Smooth muscle cell (in vitro differentiated cells): Measurements from ENCODE around the gene DUSP16. TPM values are rescaled to one million over a fixed set of nuclear protein-coding genes. Genes with fewer than 3 reads are reported as not detected.
A peak's percentile ranks its signal among the peaks of the same experiment; 100 is the strongest.

Experiments used
- DNase-seq: peaks from one replicate; lab custom pipeline; 2025; ENCODE audit not compliant: unreplicated experiment; lab: John Stamatoyannopoulos, UW
- H2AFZ ChIP-seq: fragments of 200-600 bp; sonication (generic); 2 replicates; pipeline ENCODE4 v1.6.0; 2016; ENCODE audit warnings: antibody characterized with exemption, low read depth, mild to moderate bottlenecking
- H3F3A ChIP-seq: fragments of 200-600 bp; sonication (generic); 2 replicates; pipeline ENCODE4 v1.6.0; 2017; ENCODE audit warnings: antibody characterized with exemption, low read depth
- H3K27ac ChIP-seq: fragments of 200-600 bp; sonication (generic); 2 replicates; pipeline ENCODE4 v1.5.1; 2016; ENCODE audit warnings: low read depth, mild to moderate bottlenecking
- H3K27me3 ChIP-seq: fragments of 200-600 bp; sonication (generic); 2 replicates; pipeline ENCODE4 v1.6.1; 2016; ENCODE audit warnings: low read depth, mild to moderate bottlenecking
- H3K36me3 ChIP-seq: fragments of 200-600 bp; sonication (generic); 2 replicates; pipeline ENCODE4 v1.5.1; 2016; ENCODE audit warnings: low read depth
- H3K4me1 ChIP-seq: fragments of 200-600 bp; sonication (generic); 2 replicates; pipeline ENCODE4 v1.5.1; 2016; ENCODE audit warnings: low read depth
- H3K4me2 ChIP-seq: fragments of 200-600 bp; sonication (generic); 2 replicates; pipeline ENCODE4 v1.6.0; 2016; ENCODE audit warnings: mild to moderate bottlenecking
- H3K4me3 ChIP-seq: fragments of 200-600 bp; sonication (generic); 2 replicates; pipeline ENCODE4 v1.5.1; 2016; ENCODE audit warnings: mild to moderate bottlenecking
- H3K79me2 ChIP-seq: fragments of 200-600 bp; sonication (generic); 2 replicates; pipeline ENCODE4 v1.6.0; 2016; ENCODE audit warnings: low read depth, mild to moderate bottlenecking
- H3K9ac ChIP-seq: fragments of 200-600 bp; sonication (generic); 2 replicates; pipeline ENCODE4 v1.6.0; 2016; ENCODE audit warnings: low read depth
- H3K9me3 ChIP-seq: fragments of 200-600 bp; sonication (generic); replicated peaks from 2 replicates; pipeline ENCODE4 v1.5.1; 2016; ENCODE audit warnings: low read depth
- H4K20me1 ChIP-seq: fragments of 200-600 bp; sonication (generic); 2 replicates; pipeline ENCODE4 v1.6.0; 2016; ENCODE audit warnings: low read depth
- WGBS: methylation state at CpG from one replicate; pipeline ENCODE4 v1.1.7; 2016; ENCODE audit warnings: low lambda C conversion rate; 5-methylcytosine and 5-hydroxymethylcytosine counted together
- polyA plus RNA-seq: library from polyadenylated mRNA; unstranded; fragments of >200 nt; fragmentation: Nextera tagmentation; extraction: Ambion mirVana; gene quantifications from 2 replicates; pipeline ENCODE4 v1.2.1, GENCODE V29; 2016
- total RNA-seq: library from RNA; depleted of rRNA; stranded (reverse); fragments of >200 nt; gene quantifications from 2 replicates; pipeline ENCODE4 v1.2.3, GENCODE V29; 2014
- TF ChIP-seq, protein P1 (sequence below): fragments of 200-600 bp; sonication (generic); IDR thresholded peaks from 2 replicates; pipeline ENCODE4 v1.5.1; 2017; ENCODE audit warnings: borderline replicate concordance, mild to moderate bottlenecking, antibody characterized with exemption; ENCODE audit not compliant: insufficient read depth, poor library complexity, severe bottlenecking

Gene DUSP16
- total and polyA plus RNA-seq, 2 experiments from 2014 or later = 1.2 to 10.8 TPM

DNA sequence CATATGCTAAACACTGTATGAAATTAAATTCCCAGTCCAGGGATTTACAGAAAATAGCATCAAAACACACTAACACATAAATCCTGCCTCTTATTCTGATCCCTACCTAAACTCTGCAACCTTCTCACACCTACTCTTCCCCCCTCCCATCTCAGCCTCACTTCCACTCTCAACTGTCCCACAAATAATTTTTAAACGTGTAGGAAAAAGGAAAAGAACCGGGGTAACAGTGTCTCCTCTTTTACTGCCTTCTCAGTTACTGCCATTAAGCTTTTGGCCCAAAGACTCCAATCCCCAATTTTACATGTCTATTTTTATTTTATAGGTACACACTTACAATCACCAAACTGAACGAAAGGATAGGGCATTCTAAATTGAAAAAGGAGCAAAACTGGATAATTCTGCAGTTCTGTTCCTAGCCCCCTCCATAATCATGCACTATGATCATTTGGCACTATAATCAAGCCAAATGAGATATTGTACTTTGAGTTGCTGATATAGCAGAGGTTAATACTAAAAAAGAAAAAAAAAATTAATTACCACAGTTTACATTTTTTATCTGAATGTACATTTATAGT, 2.9 kb downstream of the DUSP16 start:
- H3K79me2 ChIP-seq = peaks cover 43% of the 10 kb centered on the region

DNA sequence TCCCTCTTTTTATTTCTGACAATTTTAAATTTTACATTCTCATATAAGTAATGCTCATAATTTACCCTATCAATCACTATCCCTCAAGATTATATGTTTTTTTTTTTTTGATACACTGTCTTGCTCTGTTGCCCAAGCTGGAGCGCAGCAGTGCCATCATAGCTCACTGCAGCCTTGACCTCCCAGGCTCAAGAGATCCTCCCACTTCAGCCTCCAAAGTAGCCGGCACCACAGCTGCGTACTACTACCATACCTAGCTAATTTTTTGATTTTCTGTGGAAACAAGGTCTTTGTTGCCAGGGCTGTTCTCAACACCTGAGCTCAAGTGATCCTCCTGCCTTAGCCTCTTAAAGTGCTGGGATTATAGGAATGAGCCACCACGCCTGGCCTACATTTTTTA, 4.4 kb downstream of the DUSP16 start:
- peak overlapping the region; percentile 94 for H3K4me3 ChIP-seq
- peaks cover 53% of the 10 kb centered on the region for H3K79me2 ChIP-seq
- H3K4me2 ChIP-seq = no peak overlapping the region
- H4K20me1 ChIP-seq = peaks cover 27% of the 10 kb centered on the region
- no peak for DNase-seq
- no peaks in the 10 kb centered on the region for H3K36me3 ChIP-seq
- TF ChIP-seq, protein P1, sequence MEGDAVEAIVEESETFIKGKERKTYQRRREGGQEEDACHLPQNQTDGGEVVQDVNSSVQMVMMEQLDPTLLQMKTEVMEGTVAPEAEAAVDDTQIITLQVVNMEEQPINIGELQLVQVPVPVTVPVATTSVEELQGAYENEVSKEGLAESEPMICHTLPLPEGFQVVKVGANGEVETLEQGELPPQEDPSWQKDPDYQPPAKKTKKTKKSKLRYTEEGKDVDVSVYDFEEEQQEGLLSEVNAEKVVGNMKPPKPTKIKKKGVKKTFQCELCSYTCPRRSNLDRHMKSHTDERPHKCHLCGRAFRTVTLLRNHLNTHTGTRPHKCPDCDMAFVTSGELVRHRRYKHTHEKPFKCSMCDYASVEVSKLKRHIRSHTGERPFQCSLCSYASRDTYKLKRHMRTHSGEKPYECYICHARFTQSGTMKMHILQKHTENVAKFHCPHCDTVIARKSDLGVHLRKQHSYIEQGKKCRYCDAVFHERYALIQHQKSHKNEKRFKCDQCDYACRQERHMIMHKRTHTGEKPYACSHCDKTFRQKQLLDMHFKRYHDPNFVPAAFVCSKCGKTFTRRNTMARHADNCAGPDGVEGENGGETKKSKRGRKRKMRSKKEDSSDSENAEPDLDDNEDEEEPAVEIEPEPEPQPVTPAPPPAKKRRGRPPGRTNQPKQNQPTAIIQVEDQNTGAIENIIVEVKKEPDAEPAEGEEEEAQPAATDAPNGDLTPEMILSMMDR = no peak
- no peak overlapping the region for H3K27ac ChIP-seq
- H3K4me1 ChIP-seq = peaks cover 13% of the 10 kb centered on the region
- H2AFZ ChIP-seq = no peak overlapping the region
- WGBS = 93% methylated on average over 4 of the region's 4 CpGs
- peaks cover 4% of the 10 kb centered on the region for H3F3A ChIP-seq
- H3K27me3 ChIP-seq = no peaks in the 10 kb centered on the region
- no peak overlapping the region for H3K9ac ChIP-seq
- no peaks in the 10 kb centered on the region for H3K9me3 ChIP-seq

More for the DNA sequence above, 2.9 kb downstream of the DUSP16 start:
- Histone ChIP-seq H2AFZ (no peak overlapping the region), H3F3A (peaks cover 10% of the 10 kb centered on the region), H3K9ac (no peak overlapping the region), H3K27me3 (no peaks in the 10 kb centered on the region), H3K9me3 (no peaks in the 10 kb centered on the region), H3K27ac (no peak overlapping the region), H3K36me3 (no peaks in the 10 kb centered on the region), H4K20me1 (peaks cover 27% of the 10 kb centered on the region), H3K4me2 (peak overlapping the region; percentile 100), H3K4me3 (peak overlapping the region; percentile 94), H3K4me1 (peaks cover 15% of the 10 kb centered on the region)
- TF ChIP-seq, protein P1 = no peak
- 48% methylated on average over 3 of the region's 3 CpGs for WGBS
- DNase-seq = no peak

DNA sequence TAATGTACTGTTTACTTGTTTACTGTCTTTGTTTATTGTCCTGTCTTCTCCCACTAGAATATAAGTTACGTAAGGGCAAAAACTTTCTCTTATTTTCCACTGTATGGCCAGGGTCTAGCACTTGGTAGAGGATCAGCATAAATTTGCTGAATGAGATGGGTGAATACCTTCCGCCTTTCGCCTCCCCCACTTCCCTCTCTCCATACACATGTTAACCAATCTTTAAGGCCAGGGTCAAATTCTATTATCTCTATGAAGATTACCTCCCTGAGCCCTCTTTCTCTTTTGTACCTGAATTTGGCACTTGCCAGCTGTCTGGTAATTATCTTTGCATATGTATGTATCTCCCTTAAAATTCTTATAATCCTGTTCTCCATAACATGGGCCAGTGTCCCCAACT, 4.9 kb downstream of the DUSP16 start:
- Histone ChIP-seq H3K9ac (no peak overlapping the region), H3K27me3 (no peaks in the 10 kb centered on the region), H3K4me3 (no peak overlapping the region), H3F3A (no peaks in the 10 kb centered on the region), H3K27ac (no peak overlapping the region), H3K79me2 (peaks cover 53% of the 10 kb centered on the region), H3K4me2 (no peak overlapping the region), H2AFZ (no peak overlapping the region), H3K4me1 (peaks cover 8% of the 10 kb centered on the region), H3K36me3 (no peaks in the 10 kb centered on the region), H3K9me3 (no peaks in the 10 kb centered on the region), H4K20me1 (peaks cover 27% of the 10 kb centered on the region)
- 99% methylated on average over 3 of the region's 3 CpGs for WGBS
- no peak for DNase-seq
- TF ChIP-seq, protein P1 = no peak

DNA sequence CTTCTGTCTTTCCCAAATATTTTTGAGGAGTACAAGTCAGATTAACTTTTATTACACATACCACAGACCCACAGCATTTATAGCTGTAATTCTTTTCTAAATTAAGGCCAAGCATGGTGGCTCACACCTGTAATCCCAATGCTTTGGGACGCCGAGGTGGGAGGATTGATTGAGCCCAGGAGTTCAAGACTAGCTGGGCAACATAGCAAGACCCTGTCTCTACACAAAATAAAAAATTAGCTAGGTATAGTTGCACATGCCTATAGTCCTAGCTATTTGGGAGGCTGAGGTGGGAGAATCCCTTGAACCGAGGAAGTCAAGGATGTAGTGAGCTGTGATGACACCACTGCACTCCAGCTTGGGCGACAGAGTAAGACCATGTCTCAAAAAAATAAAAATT, 7.0 kb downstream of the DUSP16 start:
- H4K20me1 ChIP-seq = peaks cover 20% of the 10 kb centered on the region
- no peak overlapping the region for H3K4me3 ChIP-seq
- H3K9ac ChIP-seq = no peak overlapping the region
- H3K4me1 ChIP-seq = peaks cover 8% of the 10 kb centered on the region
- H3K4me2 ChIP-seq = no peak overlapping the region
- no peaks in the 10 kb centered on the region for H3K36me3 ChIP-seq
- no peaks in the 10 kb centered on the region for H3F3A ChIP-seq
- H2AFZ ChIP-seq = no peak overlapping the region
- no peaks in the 10 kb centered on the region for H3K9me3 ChIP-seq
- H3K27me3 ChIP-seq = no peaks in the 10 kb centered on the region
- no peak overlapping the region for H3K27ac ChIP-seq
- DNase-seq = no peak
- 92% methylated on average over 4 of the region's 4 CpGs for WGBS
- H3K79me2 ChIP-seq = peaks cover 51% of the 10 kb centered on the region
- TF ChIP-seq, protein P1 = no peak
